CD4-positive, alpha-beta T cell treated with Interleukin-10 for 1 hour (primary cell): ENCODE measurements around the gene ADPRM.
"Not testable (repeated sequence)": the region's sequence is repeated elsewhere in the genome, so short reads cannot be mapped to it uniquely, and the experiment has no call there.

Source experiments
- DNase-seq: peaks from one replicate; pipeline ENCODE4 v3.0.0-alpha.2; 2020

ADPRM gene

GRCh38 chr17:10697092-10698081 is at the start of gene ADPRM, which contains the start of gene SCO1:
TSS of gene ADPRM (plus strand) at chr17:10697594. CDS start at chr17:10704927, 7,333 bp downstream.
TSS of gene SCO1 (minus strand) at chr17:10697533. CDS start at chr17:10697507, 26 bp downstream.
- DNase-seq = peak; percentile 91

DNA sequence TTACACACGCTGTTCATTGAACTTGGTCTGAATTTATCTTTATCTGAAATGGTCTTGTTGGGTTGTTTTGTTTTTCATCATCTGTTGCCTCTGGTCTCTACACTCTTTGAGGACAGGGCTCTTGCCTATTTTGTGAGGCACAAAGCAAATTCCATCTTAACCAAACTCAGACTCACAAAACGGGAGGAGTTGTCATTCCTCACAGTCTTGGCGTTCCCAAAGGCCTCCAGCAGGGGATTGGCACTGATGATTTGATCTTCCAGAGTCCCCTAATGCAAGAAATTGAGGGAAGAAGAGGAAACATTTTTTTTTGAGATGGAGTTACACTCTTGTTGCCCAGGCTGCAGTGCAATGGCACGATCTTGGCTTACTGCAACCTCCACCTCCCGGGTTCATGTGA is 49.0 kb upstream of the ADPRM start:
- DNase-seq = no peak

DNA sequence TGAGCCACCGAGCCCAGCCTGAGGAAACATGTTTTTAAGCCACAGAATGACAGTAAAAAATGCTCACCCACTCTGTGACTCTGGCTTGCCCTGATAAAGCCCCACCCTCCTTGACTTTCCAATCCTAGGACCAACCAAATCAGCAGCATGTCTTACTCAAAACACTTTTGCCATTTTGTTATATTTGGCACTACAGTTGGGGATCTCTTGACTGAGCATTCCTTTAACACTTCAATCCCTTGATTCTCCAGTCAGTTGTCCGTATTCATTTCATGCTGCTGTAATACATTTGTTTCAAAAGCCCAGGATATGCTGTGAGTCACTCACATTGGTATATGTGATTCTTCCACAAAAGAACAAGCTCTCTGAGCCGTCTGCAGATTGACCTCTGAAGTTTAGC is 48.4 kb upstream of the ADPRM start:
- DNase-seq = no peak

- DNase-seq = no peak
These were observed 47.8 kb upstream of the ADPRM start for GRCh38 chr17:10649602-10650001.

DNA sequence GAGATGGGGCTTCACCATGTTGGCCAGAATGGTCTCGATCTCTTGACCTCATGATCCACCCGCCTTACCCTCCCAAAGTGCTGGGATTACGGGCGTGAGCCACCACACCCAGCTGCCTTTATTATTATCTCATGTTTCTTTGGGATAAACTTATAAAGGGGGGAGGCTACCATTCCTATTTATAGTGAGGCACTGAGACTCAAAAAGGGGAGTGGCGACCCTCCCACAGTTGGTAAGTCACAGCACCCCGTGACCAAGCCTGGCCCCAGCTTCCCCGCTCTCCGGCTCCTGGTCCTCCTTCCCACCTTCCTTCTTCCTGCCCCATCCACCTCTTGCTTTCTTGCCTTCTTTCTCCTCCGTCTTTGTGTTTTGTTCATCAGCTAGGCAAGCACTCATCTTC is 45.5 kb upstream of the ADPRM start:
- DNase-seq = no peak

DNA sequence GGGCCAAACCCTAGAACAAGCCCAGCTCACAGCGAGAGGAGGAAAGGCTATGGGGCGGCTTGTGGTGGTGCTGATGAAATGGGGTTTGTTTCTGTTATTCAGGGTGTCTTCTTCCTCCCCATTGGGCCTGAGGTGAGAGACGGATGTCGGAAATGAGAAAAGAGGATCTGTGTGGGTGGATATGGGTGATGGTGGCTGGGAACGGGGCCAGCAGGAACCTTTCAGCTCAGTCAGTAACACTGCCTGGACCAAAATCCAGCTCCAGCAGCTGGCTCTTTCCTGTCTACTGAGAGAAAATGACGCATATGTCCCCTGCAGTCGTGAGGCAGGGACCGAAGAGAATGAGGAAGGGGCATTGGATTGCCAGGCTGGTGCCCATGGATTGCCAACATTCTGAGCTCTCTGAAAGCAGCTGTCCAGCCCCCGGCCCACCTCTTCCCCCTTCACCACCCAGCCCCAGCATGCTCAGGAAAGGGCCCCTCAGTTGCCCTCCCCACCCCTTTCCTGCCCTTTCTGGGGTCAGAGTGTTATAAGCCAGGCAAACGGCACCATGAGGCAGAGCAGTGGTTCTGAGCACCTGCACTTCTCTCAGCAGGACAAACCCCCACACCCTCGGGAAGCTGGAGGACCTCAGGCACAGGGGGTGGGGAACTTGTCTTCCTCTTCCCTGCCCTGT is 44.3 kb upstream of the ADPRM start:
- DNase-seq = no peak

DNA sequence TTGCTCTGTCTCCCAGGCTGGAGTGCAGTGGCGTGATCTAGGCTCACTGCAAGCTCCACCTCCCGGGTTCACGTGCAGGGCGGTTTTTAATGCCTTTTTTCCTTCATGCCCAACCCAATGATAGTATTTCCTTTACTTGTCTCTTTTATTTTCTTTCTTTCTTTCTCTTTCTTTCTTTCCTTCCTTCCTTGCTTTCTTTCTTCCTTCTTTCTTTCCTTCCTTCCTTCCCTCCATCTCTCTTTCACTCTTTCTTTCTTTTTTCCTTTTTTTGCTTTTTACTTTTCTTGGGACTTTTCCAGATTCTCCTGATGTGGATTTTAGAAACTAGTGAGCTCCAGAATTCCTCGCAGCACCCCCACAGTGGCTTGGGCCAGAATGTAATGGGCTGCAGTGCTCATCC is 43.4 kb upstream of the ADPRM start:
- DNase-seq = no peak

DNA sequence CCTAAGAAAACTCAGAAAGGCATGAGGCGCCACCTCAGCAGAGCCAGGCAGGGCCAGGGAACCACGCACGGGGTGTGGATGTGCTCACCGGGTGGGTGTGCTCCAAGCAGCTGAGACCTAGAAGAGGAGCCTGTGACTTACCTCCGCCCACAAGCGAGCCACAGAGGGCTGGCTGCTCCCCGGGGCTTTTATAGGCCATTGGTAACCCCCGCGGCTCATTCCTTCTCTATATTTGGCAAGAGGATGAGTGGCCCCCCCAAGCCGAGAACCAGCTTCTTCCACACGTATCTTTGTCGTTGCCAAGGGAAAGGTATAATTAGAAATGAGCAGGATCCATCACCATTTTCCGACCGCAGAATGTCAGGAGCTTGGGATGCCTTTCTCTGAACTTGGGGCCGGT is 40.2 kb upstream of the ADPRM start, which contains the start of gene MYH3:
MYH3 (minus strand) TSS at position 162 of the 400 bp plus-strand sequence. CDS start 2,245 bp downstream, outside the sequence.
- no peak for DNase-seq

DNA sequence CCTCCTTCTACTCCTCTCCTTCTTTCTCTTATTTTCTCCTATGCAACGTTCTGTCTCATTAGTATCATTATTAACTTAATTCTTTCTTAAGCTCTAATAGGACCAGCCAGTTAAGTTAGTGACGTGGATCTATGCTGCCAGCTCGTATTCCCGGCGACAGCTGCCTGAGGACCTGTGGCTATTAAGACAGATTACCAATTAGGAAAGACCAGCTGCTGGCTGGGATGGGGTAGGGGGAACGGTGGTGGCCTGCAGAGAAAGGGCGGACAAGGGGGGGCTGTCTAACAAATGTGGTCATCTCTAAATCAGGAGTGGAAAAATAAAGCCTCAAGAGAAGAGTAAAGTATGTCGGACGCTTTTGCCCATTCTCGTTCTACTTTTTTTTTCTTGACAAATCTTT is 39.5 kb upstream of the ADPRM start:
- no peak for DNase-seq

DNA sequence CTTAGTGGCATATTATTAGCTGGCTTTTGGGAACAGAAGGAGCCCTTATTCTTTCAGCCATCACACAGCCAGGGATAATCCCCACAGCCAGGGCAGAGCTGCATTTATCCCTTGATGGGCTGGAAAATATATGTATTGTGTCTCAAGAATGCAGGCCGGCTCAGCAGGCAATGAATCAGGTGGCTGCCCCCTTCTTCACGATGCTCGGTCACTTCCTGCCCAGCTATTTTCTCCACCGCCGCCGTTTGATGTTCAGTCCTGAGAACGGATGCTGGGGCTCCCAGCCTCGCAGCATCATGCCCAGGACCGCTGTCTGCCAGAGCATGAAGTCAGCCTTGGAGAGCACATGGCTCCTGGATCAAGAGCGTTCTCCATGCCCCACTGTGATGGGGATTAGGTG is 36.0 kb upstream of the ADPRM start:
- DNase-seq = no peak

DNA sequence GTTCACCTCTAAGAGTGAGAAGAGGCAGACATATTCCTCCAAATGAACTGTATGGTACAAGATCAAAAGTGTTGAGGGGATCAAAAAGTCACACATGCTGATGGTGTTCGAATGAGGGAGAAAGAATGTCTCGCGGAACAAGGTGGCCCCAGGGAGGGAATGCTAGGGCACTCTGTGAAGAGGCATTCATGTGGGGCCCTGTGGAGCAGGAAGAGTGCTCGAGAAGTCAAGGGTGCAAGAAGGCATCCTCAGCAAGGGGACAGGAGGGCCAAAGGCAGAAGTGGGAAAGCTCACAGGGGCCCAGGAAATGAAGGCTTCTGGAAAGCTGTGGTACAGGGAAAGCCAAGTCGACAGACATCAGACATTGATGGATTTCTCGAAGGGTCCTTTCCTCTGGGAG is 34.2 kb upstream of the ADPRM start:
- DNase-seq = no peak

GRCh38 chr17:10664571-10664970 is 32.8 kb upstream of the ADPRM start:
- no peak for DNase-seq

- no peak for DNase-seq
These were observed 30.5 kb upstream of the ADPRM start for GRCh38 chr17:10666906-10667305.

DNA sequence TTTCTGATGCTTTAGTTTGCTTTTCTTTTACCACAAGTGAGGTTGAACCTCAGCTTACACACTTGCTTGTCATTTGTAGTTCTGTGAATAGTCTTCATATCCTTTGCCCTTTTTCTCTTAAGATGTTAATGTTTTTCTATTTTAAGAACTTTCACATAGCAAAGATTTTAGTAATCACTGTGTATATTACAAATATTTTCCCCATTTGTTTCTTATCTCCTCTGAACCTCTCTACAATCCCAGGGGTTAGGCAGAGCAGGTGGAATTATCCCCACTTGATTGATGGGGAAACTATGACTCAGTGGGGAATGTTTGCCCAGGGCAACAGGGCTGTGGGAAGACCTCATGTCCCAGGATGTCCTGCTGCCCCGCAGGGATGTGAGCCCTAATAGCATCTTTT is 28.6 kb upstream of the ADPRM start:
- DNase-seq = no peak

GRCh38 chr17:10673312-10673711 is 24.1 kb upstream of the ADPRM start:
- no peak for DNase-seq

GRCh38 chr17:10674704-10675103 is 22.7 kb upstream of the ADPRM start:
- no peak for DNase-seq

DNA sequence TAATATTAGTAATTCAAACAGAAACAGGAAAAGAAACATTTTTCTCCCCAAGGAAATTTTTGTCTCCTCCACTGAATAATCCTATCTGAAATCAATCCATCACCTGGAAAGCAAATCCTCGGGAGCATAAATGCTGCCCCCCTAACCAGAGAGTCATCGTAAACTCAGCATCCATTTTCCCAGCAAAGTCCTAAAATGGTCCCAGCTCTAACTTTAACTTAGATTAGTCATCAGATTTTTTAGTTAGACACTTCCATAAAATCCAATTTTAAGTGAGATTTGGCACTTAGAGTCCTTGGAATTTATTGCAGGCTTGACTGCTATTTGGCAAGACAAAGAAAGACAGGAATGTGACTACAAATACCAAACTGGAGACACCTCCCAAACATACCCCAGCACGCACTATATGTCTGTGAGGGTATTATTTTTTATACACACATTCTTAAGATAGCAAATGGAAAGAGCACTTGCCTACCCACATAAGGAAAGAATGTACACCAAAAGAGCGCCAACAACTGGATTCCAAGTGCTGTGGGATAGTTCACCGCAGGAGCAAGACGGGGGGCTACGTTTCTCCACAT is 15.4 kb upstream of the ADPRM start:
- no peak for DNase-seq

GRCh38 chr17:10683853-10684252 is 13.5 kb upstream of the ADPRM start:
- peak; percentile 6 for DNase-seq

DNA sequence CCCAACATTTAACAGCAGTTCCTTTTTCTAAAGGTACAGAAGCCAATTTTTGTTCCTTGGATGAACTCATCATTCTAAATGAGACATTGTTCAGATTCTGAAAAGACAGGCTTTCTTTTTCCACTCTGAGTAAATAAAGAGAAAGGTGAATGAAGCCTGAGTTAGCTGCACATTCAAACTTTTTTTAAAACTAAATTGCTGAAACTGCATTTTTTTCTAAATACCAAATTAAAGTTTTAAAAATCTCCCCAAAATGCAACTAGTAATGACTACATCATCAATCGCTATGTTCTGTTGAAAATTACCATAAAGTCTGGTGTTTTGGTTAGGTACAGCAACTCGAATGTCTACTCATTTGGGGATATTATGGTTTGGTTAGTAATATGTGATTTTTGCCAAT is 9.9 kb upstream of the ADPRM start:
- DNase-seq = no peak

- DNase-seq = not testable (repeated sequence)
These were observed 1.5 kb upstream of the ADPRM start for GRCh38 chr17:10695875-10696407.

GRCh38 chr17:10698096-10698818 is 863 bp downstream of the ADPRM start:
- DNase-seq = peak; percentile 5

DNA sequence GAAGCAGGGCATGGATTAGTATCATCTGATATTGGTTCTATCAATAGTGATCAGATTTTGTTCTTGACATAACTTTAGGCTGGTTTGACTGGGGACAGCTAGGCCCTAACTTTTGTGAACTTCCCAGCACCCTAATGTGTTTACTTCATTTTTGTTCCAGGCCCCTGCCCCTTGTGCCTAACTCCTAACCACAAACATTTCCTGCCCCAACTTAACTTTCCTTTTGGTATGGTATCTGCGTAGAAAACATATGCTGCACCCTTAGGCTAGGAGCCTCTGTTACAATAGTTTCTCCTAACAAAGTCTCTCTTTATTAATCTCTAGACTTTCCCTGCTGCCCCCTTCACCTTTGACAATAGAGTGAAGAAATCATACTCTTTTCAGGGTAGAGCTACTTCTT is 2.5 kb downstream of the ADPRM start:
- DNase-seq = peak; percentile 51

- DNase-seq = peak; percentile 2
These were observed 5.2 kb downstream of the ADPRM start for GRCh38 chr17:10702574-10702973.
